IPS-11a (cell line): ENCODE results near the gene IQGAP2.
A peak's percentile ranks its signal among the peaks of the same experiment; 100 is the strongest.
"Not testable (repeated sequence)": the region's sequence is repeated elsewhere in the genome, so short reads cannot be mapped to it uniquely, and the experiment has no call there.

Experiments used
- H3K4me3 ChIP-seq: one replicate; pipeline ENCODE4 v1.5.1; 2013; ENCODE audit warnings: low read depth, low read length, control low read depth

Gene IQGAP2, protein sequence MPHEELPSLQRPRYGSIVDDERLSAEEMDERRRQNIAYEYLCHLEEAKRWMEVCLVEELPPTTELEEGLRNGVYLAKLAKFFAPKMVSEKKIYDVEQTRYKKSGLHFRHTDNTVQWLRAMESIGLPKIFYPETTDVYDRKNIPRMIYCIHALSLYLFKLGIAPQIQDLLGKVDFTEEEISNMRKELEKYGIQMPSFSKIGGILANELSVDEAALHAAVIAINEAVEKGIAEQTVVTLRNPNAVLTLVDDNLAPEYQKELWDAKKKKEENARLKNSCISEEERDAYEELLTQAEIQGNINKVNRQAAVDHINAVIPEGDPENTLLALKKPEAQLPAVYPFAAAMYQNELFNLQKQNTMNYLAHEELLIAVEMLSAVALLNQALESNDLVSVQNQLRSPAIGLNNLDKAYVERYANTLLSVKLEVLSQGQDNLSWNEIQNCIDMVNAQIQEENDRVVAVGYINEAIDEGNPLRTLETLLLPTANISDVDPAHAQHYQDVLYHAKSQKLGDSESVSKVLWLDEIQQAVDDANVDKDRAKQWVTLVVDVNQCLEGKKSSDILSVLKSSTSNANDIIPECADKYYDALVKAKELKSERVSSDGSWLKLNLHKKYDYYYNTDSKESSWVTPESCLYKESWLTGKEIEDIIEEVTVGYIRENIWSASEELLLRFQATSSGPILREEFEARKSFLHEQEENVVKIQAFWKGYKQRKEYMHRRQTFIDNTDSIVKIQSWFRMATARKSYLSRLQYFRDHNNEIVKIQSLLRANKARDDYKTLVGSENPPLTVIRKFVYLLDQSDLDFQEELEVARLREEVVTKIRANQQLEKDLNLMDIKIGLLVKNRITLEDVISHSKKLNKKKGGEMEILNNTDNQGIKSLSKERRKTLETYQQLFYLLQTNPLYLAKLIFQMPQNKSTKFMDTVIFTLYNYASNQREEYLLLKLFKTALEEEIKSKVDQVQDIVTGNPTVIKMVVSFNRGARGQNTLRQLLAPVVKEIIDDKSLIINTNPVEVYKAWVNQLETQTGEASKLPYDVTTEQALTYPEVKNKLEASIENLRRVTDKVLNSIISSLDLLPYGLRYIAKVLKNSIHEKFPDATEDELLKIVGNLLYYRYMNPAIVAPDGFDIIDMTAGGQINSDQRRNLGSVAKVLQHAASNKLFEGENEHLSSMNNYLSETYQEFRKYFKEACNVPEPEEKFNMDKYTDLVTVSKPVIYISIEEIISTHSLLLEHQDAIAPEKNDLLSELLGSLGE (N-terminal part only)

DNA sequence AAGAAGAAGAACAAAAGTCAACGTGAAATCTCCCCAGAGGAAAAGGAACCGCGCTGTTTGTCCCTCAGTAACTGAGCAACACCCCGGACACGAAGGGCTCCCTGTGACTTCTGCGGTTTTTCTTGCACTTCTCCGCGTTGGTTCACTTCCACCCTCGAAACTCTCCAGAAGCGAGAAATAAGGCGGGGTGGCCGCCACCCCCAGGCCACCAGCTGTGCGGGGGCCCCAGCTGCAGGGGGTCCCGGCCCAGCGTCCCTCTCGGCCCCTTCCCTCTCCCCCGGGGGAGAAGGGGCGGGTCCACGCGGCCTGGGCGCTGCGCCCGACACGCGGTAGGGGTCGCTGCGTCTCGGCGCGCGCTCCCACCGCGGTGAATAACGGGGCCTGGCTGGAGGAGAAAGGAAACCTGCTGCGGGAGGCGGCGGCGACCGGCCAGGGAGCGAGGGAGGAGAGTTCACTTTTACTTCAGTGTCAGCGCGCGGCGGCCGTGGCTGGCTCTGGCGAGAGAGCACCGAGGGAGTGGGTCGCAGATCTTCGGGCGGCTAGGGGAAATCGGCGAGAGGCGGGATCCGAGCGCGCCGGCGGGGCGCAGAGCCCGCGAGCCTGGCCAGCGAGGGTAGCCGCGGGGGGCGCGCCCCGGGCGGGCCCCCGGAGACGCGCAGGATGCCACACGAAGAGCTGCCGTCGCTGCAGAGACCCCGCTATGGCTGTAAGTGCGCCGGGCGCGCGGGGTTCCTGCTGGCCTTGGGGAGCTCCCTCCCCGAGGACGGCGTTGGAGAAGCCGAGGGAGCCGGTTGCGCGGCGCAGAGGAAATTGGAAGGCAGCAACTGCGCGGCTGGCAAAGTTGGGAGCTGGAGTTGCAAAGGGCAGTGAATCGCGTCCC lies at the start of gene IQGAP2:
IQGAP2 (plus strand) TSS at position 400 of the 880 bp plus-strand sequence; CDS start at position 661, 261 bp downstream.
- peak within 1 kb of the TSS; percentile 70 for H3K4me3 ChIP-seq

DNA sequence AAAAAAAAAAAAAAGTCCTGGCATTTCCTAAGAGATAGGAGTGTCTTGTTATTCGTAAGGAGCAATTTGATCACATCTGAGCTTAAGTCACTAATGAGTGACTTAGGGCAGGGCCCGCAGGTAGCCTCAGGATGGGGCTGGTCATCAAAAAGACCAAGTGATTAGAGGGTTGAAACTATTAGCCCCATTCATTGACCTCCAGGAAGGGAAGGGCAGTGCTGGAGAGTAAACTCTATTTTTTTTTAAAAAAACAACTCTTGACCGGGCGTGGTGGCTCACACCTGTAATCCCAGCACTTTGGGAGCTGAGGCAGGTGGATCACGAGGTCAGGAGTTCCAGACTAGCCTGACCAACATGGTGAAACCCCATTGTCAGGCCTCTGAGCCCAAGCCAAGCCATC lies 46.2 kb upstream of the IQGAP2 start:
- no peak overlapping the region for H3K4me3 ChIP-seq

DNA sequence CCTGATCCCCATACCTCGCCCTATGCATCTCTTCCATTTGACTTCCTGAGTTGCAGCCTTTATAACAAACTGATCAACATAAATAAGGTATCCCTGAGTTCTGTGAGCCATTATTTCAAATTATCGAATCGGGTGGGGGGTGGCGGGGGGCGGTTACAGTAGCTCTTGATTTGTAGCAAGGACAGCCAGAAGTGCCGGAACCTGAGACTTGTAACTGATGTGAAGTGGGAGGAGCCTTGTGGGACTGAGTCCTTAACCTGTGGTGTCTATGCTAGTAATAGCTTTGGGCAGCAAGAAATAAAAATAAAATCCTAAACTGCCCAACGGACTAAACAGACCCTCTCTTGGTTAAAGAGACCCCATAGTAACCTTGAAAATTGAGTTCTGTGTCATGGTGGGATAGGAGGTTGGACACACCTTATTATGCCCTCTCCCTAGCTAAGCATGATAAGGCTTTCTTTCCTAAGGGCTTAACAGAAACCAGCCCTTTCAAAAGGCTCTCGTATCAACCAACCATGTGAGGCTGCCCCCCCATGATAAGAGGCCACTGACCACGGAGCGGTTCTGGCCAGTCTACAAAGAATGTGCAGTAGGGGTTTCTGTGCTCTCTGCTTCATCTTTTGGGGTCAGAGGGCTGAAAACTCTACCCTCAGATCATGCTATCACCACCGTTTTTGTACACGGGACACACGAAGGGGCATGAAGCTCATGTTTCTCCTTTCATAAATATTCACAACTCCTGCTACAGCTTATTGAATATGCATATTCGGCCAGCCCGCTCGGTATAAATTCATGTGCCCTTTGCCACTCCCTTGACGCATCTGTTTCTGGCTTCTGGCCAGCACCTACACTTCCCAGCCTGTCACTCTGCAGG lies 39.5 kb upstream of the IQGAP2 start:
- H3K4me3 ChIP-seq, result no peak overlapping the region

DNA sequence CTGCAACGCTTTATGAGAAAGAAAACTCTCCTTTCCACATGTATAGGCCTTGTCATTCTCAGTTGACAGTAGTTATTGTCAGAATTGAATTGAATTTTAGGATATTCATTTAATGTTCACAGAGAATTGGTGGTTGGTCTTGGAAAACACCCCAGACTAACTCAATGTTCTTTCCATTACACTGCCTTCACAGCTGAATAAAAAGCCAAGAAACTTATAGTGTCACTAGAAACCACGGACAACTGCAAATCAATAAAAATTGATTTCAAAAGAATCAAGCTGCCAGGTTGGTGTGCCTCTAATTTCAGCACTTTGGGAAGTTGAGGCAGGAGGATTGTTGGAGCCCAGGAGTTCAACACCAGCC lies 38.9 kb upstream of the IQGAP2 start:
- no peak overlapping the region for H3K4me3 ChIP-seq

DNA sequence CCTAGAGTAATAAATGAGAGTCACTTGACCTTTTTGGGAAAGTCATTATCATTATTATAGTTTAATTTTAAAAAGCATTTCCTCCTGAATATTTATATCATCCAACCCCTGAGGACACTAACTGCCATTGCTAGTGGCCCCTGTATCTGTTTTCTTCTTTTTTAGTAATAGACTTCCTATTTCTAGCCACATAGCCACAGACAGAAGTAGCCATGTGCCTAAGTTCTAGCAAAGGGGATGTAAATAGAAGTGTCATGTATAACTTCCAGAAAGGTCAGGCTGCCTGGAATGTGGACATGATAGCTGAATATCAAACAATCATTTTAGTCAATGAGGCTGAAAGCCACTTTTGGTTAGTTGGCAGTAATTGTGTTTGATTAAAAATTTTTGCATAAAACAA lies 37.5 kb upstream of the IQGAP2 start:
- H3K4me3 ChIP-seq, result no peak overlapping the region

DNA sequence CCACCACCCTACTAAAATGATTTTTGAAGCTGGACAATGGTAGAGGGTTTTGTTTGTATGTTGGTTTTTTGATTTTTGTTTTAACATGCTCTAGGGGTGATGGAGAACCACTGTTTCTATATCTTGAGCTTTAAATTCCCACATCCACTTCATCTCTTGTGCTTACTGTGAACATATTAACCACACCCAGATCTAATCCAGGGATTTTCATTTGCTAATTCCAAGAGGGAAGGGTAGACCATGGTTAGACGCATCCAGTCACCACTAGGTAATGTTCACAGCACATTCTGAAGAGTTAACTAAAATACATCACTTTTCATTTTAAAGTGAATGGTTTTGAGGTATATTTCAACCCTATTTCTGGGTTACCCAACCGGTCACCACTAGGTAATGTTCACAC lies 36.5 kb upstream of the IQGAP2 start:
- H3K4me3 ChIP-seq, result no peak overlapping the region

DNA sequence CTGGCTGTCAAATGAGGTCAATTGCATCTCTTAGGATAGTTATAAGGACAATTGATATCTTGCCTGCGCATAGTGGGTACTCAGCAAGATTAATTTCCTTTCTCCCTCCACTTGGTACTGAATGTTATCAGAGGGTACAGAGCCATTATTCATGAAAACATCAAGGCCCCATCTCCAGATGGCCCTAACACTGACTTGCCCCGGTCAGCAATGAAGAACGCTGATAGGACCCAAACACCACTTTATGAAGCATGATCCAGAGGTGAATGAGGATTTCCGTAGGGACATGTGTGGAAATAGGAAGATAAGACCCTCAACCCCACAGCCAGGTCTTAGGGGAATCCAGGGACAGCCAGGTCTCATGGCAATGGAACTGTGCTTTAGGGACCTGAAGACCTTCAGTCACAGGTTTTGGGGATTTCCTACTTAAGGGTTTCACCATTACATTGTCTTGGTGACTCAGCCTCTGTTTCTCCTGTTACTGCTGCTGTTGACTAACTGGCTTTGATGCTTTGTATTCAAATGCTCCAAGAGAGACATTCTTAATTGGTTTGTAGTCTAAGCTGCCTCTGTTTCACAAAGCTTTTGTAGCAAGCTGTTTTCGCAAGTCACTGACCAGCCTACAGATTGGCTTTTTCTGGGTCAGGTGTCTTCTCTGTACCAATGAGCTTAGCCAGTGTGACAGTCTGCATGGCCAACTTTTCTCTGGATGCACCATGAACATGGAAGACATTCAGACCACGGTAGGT lies 35.3 kb upstream of the IQGAP2 start:
- H3K4me3 ChIP-seq, result no peak overlapping the region

DNA sequence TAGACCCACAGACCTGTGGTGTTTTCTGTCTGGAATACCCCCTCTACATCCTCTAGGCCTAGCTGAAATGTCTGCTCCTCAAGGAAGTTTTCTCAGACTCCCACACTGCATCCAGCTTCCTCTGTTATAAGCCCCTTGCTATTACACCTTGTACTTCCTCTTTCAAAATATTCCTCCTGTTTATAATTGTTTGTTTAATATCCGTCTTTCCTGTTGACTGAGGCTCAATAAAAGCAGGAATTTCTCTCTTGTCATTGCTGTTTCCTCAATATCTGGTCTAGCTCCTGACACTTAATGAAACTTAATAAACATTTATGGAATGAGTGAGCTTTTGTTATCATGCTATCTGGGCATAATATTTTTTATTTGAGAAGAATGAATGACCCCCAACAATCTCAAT lies 34.1 kb upstream of the IQGAP2 start:
- H3K4me3 ChIP-seq, result no peak overlapping the region

DNA sequence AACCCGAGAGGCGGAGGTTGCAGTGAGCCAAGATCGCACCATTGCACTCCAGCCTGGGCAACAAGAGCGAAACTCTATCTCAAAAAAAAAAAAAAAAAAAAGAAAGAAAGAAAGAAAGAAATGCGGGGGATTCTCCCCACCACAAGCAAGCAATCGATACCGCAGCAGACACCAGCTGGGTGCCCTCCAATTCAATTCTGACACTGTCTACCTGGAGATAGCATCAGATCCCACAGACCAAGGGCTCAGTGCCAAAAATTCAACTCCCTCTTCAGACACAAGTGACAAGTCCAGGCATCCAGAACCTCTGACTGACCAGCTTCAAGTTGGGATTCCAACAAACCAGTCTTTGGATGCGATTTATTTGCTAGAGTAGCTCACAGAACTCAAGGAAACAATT lies 33.4 kb upstream of the IQGAP2 start:
- H3K4me3 ChIP-seq, result not testable (repeated sequence)

DNA sequence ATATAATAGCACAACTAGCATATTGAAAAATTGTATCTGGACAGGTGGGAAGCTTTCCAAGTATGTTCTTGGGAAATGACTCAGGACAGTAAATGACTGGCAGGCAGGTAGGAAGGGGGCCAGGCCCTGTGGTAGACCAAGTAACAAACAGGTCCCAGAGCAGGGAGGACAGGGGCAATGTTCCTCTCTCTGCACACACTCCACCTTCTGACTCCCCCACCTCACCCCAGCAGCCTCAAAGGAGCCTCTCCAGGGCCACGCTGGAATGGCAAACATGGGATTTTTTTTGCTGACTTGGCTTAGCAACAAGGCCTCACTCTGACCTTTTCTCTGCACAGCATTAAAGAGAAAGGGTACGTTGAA lies 31.1 kb upstream of the IQGAP2 start:
- H3K4me3 ChIP-seq, result no peak overlapping the region

DNA sequence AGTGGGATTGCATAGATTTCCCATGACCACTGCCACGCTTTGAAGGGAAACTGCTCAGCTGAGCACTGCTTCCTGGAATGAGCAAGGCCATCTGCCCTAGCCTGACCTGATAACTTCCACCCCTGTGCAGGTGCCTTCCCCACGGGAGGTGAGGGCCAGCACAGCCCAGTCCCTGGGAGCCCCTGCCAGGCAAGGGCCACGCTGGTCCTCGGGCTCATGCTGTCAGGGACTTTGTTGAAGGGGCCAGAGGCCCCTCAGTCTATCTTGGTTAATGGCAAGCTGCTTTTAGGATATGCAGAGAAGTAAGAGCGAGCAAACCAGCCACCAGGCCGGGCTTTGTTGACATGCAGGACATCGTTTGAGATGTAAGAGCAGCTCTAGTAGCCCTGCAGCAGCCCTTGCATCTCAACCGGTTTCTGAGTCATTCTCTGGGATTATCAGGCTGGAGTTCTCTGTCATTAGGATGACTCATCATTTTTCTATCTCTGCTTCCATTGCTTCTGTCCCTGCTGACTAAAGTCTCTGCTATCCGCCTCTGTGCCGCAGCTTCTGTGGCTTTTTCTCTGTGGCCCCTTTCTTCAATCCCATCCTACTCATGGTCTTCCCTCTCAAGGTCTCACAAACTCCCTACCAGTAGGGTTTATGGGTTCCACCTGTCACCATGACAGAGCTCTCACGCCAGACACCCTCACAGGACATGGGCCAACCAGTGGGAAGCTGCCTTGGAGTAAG lies 30.6 kb upstream of the IQGAP2 start:
- H3K4me3 ChIP-seq, result no peak overlapping the region

DNA sequence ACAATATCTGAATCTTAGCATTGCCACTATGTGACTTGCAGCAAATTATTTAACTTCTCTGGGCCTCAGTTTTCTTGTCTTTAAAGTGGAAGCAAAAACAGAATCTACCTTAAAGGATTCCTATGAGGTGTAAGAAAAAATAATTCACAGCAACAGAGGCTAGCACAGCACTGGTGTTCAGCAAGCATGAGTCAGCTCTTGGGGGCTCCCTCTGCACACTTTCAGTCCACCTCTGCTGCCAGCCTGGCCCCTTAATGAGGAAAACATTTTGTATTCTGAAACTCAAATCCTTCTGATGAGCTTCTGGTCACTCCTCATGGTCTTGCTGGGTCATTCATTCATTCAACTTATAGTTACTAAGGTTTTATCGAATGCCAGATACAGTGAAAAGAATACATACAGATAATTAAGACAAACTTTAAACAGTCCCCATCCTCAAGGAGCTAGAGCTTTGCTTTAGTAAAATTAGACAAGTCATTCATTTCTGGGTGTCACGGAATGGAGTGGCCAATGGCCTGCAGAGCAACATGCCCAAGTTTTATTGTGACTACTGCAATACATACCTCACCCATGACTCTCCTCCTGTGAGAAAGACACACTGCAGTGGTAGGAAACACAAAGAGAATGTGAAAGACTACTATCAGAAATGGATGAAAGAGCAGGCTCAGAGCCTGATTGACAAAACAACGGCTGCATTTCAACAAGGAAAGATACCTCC lies 26.8 kb upstream of the IQGAP2 start:
- no peak overlapping the region for H3K4me3 ChIP-seq

DNA sequence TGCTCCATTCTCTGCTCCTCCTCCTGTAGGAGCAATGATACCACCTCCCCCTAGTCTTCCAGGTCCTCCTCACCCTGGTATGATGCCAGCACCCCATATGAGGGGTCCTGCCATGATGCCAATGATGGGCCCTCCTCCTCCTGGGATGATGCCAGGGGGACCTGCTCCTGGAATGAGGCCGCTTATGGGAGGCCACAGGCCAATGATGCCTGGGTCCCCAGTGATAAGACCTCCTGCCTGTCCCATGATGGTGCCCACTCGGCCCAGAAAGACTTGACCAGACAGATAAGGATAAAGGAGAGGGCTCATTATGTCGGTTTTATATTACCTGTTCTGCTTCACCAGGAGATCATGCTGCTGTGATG lies 26.2 kb upstream of the IQGAP2 start:
- no peak overlapping the region for H3K4me3 ChIP-seq

DNA sequence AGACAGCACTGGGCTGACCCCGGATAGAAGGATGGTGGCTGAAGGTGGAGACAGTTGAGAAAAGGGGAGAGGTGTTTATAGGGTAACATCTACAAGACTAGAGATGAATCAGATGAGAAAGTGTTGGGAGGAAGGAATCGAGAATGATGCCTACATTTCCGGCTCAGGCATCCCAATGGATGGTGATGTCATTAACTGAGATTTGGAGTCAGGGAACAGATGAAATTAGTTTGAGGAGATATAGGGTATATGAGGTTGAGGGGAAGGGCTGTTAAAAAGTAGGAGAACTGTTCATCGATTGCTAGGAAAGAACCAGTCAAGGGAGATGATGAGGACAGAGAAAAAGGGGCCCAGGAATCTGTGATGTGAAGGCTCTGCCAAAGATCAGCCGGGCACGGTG lies 24.7 kb upstream of the IQGAP2 start:
- H3K4me3 ChIP-seq, result no peak overlapping the region

DNA sequence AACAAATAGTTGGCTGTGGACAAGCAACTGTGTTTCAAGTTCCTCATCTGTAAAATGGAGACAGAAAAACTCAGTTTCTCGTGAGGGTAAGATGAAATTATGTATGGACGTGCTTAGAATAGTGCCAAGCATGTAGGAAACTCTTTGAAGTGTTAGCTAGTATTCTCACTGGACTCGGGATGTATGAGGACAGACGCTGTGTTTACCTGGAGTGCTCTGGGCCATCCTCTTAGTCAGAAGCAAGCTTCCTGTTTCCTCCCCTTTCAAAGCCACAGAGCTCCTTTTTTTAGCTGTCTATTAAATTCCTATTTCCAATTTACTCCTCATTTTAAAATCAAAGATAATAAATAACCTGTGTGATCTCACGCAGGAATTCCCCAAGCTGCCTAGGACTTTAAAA lies 23.8 kb upstream of the IQGAP2 start:
- no peak overlapping the region for H3K4me3 ChIP-seq

DNA sequence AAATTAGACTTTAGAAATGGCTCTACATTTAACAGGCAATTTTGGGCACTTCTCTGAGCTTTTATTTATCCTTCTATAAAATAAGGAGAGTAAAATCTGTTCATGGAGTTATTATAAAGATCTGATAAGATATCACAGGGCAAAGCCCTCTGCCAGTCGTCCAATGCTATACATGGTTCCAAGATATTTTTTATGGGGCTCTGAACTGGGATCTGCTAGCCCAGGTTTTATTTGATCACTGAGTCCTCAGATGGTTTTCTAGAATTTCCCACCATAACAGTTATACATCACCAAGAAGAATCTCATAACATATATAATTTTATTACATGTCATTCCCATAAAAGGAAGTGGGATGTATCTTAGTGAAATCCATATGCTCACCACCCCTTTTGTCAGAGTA lies 23.2 kb upstream of the IQGAP2 start:
- no peak overlapping the region for H3K4me3 ChIP-seq

DNA sequence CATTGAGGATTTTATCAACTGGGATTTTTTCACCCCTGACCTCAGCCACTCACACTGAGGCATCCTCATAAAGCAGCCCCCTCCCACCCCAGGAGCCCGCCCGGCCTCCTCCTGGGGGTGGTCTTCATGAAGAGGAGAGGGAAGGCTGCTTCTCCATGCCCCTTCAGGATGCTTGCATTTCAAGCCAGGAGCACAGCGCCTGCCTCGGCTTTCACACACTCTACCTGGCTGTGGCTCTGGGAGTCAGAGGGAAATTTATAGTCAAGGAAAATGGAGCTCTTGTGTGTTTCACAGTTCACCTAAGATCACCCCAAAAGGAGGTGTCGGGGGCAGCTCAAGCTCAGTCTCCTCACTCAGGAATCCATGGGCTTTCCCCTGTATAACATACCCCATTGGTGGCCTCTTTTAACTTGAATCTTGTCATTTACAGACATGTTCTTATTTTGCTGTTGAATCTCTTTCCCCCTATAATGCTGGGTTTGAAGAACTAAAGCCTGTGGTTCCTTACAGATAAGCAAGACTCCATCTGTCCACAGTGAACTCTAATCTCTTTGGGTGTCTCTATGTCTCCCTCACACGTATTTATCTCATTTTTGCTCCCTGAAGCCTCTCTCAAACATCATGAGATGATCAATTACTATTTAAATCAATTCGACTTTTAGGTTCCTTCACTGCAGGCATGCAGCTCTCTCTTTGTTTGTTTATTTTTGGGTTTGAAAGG lies 22.6 kb upstream of the IQGAP2 start:
- no peak overlapping the region for H3K4me3 ChIP-seq
